Measurements from ENCODE around the gene COTL1. TPM values are rescaled to one million over a fixed set of nuclear protein-coding genes. Genes with fewer than 3 reads are reported as not detected.

Gene COTL1
- total RNA-seq, 1 donor from 2014 or later: 129 TPM

- no peak for TF ChIP-seq CTCF (IDR thresholded peaks at IDR 0.05)
- no peak overlapping the region for H3K4me3 ChIP-seq
- H3K4me1 ChIP-seq: peaks cover 31% of the 10 kb centered on the region
These were observed 13.3 kb downstream of the COTL1 start for GRCh38 chr16:84604477-84605013.

GRCh38 chr16:84603940-84604339 is 13.9 kb downstream of the COTL1 start:
- ATAC-seq (no peak), DNase-seq (no peak)
- intact Hi-C loops (cut with DNase I): no loop called here
- Histone ChIP-seq H3K4me1 (peaks cover 32% of the 10 kb centered on the region), H3K27ac (peak overlapping the region; percentile 71), H3K4me3 (no peak overlapping the region), H3K9me3 (no peaks in the 10 kb centered on the region), H3K36me3 (no peaks in the 10 kb centered on the region), H3K27me3 (no peaks in the 10 kb centered on the region)
- TF ChIP-seq CTCF (IDR thresholded peaks at IDR 0.05): no peak

More at GRCh38 chr16:84604477-84605013, 13.3 kb downstream of the COTL1 start:
- no peak for DNase-seq
- Histone ChIP-seq H3K27ac (no peak overlapping the region), H3K27me3 (no peaks in the 10 kb centered on the region), H3K9me3 (no peaks in the 10 kb centered on the region), H3K36me3 (no peaks in the 10 kb centered on the region)
- intact Hi-C loops (cut with DNase I): no loop called here
- ATAC-seq: no peak

GRCh38 chr16:84603140-84603816 is 14.6 kb downstream of the COTL1 start:
- H3K4me1 ChIP-seq: peaks cover 35% of the 10 kb centered on the region
- H3K9me3 ChIP-seq: no peaks in the 10 kb centered on the region
- no peaks in the 10 kb centered on the region for H3K36me3 ChIP-seq
- H3K4me3 ChIP-seq: no peak overlapping the region
- H3K27me3 ChIP-seq: no peaks in the 10 kb centered on the region
- DNase-seq: peak; percentile 85
- intact Hi-C loops (cut with DNase I): no loop called here
- peak; percentile 58 for ATAC-seq
- no peak for TF ChIP-seq CTCF (IDR thresholded peaks at IDR 0.05)
- H3K27ac ChIP-seq: peak overlapping the region; percentile 71

GRCh38 chr16:84600343-84601229 is 17.3 kb downstream of the COTL1 start:
- peaks cover 51% of the 10 kb centered on the region for H3K4me1 ChIP-seq
- H3K27ac ChIP-seq: peak overlapping the region; percentile 89
- peak overlapping the region; percentile 31 for H3K4me3 ChIP-seq
- no peak for TF ChIP-seq CTCF (IDR thresholded peaks at IDR 0.05)
- ATAC-seq (peak; percentile 33), DNase-seq (no peak)
- H3K9me3 ChIP-seq: no peaks in the 10 kb centered on the region
- H3K27me3 ChIP-seq: no peaks in the 10 kb centered on the region
- intact Hi-C loops (cut with DNase I): no loop called here
- H3K36me3 ChIP-seq: no peaks in the 10 kb centered on the region

GRCh38 chr16:84599521-84600202 is 18.2 kb downstream of the COTL1 start:
- peak overlapping the region; percentile 89 for H3K27ac ChIP-seq
- no peaks in the 10 kb centered on the region for H3K9me3 ChIP-seq
- no peaks in the 10 kb centered on the region for H3K27me3 ChIP-seq
- H3K36me3 ChIP-seq: no peaks in the 10 kb centered on the region
- intact Hi-C loops (cut with DNase I): no loop called here
- ATAC-seq (peak; percentile 72), DNase-seq (peak; percentile 89)
- no peak for TF ChIP-seq CTCF (IDR thresholded peaks at IDR 0.05)
- peaks cover 54% of the 10 kb centered on the region for H3K4me1 ChIP-seq
- peak overlapping the region; percentile 31 for H3K4me3 ChIP-seq

Measured in upper lobe of right lung (tissue), 1 donor.